GM15510 (cell line): ENCODE measurements around the gene AKT1.

Experiments used
- POLR2A ChIP-seq: IDR thresholded peaks from 3 replicates; pipeline ENCODE4 v1.6.1; 2011; ENCODE audit warnings: borderline replicate concordance; ENCODE audit not compliant: insufficient read length; ENCODE audit errors: extremely low read depth

Gene AKT1

DNA sequence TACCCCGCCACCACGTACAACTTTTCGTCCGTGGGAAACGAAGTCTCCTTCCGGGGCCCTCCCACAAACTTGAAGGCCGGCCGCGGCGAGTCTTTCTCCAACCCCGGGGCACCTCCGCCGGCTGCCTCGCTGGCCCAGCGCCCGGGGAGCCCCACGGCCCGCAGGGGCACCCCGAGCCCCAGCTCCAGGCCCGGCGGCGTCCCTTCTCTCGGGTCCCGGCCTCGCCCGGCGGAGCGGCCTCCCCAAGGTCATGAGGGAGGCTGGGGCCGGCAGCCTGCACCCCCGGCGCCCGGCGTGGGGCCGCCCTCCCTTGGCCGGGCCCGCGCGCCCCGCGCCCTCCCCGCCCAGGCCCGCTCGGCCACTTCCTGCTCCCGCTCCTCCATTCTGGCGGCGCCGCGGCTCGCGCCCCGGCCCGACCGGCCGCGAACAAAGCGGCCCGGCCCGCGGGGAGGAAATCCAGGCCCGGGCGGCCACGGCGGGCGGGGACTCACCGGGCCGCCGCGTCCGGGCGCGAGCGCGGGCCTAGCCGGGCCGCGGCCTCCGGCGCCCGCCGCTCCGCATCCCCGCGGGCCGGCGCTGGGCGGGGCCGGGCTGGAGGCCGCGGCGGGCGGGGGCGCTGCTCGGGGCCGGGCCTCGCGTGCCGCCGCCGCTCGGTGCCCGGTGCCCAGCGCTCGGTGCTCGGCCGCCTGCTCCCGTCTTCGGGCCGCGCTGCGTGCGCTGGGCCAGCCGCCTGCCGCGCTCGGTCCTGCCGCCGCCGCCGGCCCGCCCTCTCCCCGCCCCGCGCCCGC lies at the start of gene AKT1:
Gene AKT1, minus strand, starts transcription at position 756 of the 788 bp plus-strand sequence. CDS start 3,105 bp downstream, outside the sequence.
- no peak for TF ChIP-seq POLR2A

DNA sequence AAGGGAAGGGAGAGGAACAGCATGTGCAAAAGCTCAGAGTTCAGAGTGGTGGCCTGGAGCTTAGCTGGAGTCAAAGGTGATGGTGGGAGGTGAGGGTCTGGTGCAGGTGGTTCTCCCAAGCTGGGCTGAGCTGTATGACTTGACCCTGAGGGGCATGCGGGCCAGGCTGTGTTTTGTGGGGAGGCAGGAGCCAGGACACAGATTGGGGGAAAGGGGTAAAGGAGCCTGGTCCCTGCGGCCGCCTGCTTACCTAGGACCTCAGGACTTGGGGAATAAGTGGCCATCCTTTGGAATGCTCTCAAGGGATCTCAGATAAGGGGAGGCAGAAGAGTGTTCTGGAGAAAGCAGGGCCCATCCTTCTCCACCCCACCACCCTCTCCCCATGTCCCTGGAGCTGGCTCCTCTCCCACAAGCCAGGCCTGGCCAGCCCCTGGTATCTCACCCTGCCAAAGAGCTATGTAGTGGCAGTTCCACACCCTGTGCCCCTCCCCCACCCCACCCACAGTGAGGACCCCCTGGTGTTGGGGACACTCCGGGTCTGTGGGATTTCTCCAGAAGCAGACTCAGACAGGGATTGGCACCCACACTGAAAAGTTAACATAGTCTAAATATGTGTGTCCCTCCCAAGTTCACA lies 49.6 kb upstream of the AKT1 start:
- TF ChIP-seq POLR2A = no peak

DNA sequence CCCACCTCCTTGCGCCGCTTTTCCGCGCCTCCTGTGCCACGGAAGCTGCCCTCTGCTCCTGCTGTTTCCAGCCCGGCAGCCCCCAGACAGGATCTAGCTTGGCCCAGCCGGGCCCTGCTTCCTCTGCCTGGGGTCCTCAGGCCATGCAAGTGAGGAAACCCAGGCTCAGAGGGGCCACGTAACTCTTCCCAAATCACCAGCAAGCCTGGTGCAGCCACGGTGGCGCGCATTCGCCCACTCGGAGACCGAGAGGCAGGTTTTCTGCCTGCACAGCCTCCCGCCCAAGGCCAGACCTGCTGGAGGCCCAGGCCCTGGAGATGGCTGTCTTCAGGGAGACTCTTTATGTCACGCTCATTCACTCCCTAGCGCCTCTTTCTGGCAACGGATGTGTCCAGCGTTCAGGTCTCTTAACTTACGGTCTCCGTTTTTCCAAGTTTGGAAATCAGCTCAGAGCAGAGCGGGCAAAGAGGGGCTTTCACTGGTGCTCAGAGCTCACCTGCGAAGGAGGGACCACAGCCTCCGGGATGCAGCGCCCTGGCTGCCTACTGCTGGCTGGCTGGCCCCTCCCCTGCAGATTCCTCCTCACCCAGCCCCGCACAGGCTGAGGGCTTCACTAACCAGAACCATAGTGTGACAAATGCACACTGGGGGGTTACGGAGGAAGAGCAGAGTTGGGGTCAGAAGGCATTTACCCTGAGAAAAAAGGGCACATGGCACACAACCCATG lies 48.9 kb upstream of the AKT1 start:
- TF ChIP-seq POLR2A = no peak

DNA sequence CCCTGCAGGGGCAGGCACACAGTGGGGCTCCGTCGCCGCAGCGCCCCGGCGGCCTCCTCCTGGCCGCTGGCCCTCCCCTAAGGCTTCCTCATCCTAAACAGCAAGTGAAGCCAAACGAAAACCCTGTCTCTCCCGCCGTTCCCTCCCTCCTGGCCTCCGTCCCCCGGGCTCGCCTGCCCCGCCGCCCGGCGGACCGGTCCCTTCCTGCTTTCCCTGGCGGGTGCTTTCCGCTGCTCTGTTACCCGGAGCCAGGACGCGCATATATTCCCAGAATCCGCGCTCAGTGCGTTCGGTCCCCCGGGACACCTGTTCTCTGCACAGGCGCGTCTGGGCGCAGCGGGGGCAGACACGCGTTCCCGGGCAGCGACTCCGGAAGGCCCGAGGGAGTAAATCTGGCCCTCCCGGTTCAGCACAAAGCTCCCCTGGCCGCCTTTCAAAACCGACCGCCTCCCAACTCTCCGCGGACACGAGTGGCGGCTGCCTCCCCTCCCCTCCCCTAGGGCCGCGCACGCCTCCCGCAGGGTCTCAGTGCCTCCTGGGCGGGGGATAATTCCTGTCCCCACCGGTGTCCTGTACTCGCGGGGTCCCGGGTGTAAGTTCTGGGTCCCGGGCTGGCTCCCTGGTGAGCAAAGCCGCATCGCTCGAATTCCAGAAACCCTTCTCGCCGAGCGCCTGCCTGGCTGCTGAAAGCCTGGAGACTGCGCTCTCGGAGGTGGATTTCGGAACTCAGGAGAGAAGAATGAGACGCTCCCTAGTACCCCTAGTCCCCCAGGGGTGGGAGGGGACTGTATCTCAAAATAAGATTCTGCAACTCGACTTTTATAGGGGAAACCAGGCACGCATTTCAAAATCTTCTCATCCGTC lies 48.1 kb upstream of the AKT1 start:
- TF ChIP-seq POLR2A = no peak

DNA sequence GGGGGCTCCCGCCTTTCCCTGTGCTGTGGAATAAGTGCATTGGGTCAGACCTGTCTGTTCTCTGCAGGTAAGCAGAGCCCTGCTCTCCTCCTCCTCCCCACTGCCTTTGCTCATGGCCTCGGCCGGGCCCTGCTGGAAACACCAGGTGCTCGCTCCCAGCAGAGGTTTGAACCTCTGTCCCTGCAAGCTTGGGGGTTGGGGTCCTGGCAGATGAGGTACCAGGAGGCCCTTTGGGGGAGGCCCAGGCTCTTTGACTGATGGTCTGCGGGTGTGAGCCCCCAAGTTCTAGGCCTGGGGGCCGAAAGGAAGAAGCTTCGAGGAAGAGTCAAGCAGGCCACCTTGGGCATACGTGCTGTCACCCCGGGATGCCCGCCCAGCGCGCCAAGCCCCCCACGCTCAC lies 47.5 kb upstream of the AKT1 start:
- TF ChIP-seq POLR2A = no peak

DNA sequence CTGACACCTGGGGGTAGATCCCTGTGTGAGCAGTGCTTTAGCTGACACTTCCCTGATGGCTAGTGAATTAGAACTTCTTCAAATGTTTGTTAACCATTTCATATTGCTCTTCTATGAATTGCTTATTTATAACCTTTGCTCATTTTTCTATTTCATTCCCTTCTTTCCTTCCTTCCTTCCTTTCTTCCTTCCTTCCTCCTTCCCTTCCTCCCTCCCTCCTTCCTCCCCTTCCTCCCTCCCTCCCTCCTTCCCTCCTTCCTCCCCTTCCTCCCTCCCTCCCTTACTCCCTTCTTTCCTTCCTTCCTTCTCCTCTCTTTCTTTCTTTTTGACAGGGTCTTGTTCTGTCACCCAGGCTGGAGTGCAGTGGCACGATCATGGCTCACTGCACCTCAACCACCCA lies 46.2 kb upstream of the AKT1 start:
- TF ChIP-seq POLR2A = no peak

DNA sequence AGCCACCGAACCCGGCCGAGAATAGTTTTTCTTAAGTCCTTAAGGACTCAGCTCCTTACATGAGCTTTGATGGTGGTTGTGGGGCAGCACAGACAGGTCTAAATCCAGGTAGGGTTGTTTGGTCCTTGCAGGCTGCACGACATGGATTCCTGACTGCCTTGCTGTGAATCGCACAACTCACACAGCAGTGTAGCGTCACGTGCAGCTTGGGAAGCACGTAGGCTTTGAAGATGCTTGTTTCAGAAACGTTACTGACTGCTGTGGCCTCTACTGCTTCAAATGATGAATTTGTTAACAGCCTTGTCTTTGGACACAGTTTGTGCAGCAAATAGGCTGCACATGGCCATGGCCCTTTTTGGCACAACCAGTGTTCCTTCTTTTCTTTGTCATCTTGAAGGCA lies 35.2 kb upstream of the AKT1 start:
- TF ChIP-seq POLR2A = no peak

DNA sequence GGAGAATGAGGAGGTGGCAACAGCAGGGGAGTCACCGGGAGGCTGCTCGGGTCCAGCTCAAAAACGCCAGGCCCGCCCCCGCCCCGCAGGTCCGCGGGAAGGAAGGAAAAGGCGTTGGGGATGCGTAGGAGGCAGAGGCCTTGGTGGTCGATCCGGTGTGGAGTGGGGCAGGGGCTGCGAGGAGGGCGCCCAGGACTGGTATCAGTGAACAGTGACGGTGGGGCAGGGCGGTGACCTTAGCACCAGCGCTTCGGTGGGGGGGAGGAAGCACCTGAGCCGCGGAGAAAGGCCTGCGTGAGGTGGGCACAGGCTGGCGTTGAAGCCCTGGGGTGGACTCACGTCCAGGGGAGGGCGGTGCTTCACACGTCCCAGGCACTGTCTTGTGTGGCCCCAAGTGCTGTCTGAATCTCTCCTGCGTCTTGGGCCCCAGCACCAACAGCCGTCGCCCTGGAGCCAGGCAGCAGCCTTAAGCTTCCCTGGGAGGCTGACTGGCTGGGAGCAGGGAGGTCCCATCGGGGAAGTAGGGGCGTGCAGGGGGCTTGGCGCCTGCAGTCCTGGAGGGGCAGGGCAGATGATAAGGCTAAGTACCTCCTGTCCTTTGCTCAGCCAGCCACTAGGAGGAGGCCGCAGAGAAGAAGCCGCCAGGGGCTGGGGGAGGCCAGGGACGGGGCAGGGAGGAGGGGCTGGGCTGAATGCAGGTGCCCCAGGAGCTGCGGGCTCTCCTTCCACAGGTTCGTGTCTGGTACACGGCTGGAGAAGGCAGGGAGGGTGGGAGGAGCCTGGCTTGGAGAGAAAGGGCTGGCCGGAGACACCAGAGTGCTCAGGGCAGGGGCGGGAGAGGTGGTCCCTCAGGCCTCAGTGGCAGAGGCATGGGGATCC lies 31.9 kb upstream of the AKT1 start:
- no peak for TF ChIP-seq POLR2A

DNA sequence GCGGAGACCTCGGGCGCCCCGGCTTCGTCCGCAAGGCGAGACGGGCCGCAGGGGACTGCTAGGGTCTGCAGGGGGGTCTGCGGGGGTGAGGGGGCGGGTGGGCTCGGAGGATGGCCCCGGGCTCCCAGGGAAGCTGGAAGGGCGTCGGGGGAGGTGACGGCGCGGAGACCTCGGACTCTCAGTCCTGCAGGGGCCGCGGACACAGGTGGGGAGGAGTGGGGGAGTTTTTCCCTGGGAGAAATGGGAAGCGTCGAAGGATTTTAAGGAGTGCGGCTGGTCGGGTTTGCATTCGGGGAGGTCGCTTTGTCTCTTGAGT lies 31.3 kb upstream of the AKT1 start:
- no peak for TF ChIP-seq POLR2A

DNA sequence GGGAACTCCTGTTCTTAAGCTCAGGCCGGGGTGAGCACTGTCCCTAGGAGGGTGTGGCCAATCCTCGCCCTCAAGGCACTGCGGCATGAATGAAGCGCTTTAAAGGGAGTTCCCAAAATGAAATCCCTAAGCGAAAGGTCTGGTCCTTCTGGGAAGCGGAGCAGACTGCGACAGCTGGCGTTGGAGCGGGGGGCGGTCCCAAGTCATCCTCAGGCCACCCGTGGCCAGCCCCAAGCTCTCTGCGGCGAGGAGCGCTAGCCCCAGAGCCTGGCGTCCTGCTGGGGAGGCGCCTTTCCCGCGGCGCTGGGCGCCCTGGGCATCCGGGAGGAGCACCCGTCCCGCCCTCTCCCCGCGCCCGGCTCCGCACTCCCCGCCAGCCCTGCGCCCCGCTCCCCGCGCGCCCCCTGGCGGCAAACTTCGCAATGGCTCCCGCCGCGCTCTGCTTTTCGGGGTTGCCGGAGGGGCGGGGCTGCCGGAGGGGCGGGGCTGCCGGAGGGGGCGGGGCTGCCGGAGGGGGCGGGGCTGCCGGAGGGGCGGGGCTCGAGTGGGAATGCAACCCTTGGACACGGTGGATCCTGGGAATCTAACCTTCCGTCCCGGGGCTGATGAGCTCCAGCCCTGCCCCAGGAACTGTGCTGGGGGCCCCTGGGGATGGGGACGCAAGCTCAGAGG lies 30.8 kb upstream of the AKT1 start:
- no peak for TF ChIP-seq POLR2A

DNA sequence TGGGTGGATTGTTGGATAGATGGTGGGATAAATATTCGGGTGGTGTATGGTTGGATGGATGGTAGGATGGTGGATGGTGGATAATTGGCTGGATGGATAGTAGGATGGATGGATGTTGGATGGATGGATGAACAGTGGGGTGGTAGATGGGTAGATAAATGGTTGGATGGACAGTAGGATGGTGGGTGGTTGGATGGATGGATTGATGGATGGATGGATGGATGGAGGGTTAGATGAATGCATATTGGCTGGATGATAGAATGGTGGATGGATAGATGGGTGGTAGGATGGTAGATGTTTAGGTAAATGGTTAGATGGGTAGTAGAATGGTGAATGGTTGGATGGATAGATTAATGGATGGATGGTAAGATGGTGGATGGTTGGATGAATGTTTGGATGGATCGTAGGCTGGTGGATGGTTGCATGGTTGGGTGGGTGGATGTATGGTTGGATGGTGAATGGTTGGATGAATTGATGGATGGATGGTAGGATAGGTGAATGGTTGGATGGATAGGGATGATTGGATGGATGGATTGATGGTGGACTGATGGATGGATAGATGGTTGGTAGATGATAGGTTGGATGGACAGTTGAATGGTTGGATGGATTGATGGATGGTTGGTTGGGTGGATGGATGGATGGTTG lies 28.9 kb upstream of the AKT1 start:
- no peak for TF ChIP-seq POLR2A

DNA sequence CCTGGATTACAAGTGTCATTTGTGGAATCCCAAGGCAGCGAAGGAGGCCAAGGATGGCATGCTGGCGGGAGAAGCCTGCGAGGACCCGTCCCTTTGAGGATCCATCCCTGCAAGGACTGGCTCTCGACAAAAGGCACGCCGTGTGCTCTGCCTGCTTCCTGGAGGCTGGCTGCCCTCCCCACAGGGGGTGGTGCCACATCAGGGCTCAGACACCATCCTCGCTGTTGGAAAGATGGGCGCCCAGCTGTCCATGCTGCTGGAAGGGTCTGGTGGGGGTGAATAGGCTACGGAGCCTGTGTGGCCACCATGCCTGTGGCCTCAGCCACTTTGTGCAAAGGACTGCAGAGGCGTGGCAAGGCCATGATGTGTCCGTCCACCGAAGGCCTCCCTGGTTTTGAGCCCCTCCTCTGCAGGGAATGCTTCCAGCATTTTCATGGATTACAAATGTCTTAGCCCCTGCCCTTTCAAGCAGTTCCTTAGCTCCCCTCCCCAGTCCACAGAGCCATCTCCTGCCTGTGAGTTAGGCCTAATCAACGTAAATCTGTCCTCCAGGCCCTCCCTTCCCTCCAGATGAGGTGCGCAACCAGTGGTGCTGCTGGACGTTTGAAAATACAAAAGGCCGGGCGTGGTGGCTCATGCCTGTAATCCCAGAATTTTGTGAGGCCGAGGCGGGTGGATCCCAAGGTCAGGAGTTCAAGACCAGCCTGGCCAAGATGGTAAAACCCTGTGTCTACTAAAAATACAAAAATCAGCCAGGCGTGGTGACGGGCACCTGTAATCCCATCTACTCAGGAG lies 27.5 kb upstream of the AKT1 start:
- TF ChIP-seq POLR2A = no peak
